Trophoblast cell (in vitro differentiated cells and primary cell): Measurements from ENCODE around the gene TPRX2. TPM values are rescaled to one million over a fixed set of nuclear protein-coding genes. Genes with fewer than 3 reads are reported as not detected.
"Not testable (repeated sequence)": the region's sequence is repeated elsewhere in the genome, so short reads cannot be mapped to it uniquely, and the experiment has no call there.

Experiments
- DNase-seq, 2 donors: peaks; one replicate each; pipeline ENCODE4 v3.0.0-alpha.2; 2016
- H2AFZ ChIP-seq: 2 replicates; pipeline ENCODE4 v1.6.1; 2013; ENCODE audit warnings: low read length, moderate library complexity, mild to moderate bottlenecking; ENCODE audit not compliant: insufficient read depth, poor library complexity
- H2AK5ac ChIP-seq: 2 replicates; pipeline ENCODE4 v1.6.1; 2013; ENCODE audit warnings: mild to moderate bottlenecking, low read length
- H2BK120ac ChIP-seq: 2 replicates; pipeline ENCODE4 v1.6.1; 2013; ENCODE audit warnings: low read length, mild to moderate bottlenecking, moderate library complexity; ENCODE audit not compliant: insufficient read depth, poor library complexity
- H2BK12ac ChIP-seq: 2 replicates; pipeline ENCODE4 v1.6.1; 2013; ENCODE audit warnings: mild to moderate bottlenecking, low read length, moderate library complexity
- H2BK5ac ChIP-seq: 2 replicates; pipeline ENCODE4 v1.6.1; 2013; ENCODE audit warnings: low read length, low read depth, moderate library complexity, mild to moderate bottlenecking; ENCODE audit not compliant: poor library complexity
- H3K14ac ChIP-seq: 2 replicates; pipeline ENCODE4 v1.6.1; 2013; ENCODE audit warnings: mild to moderate bottlenecking, low read length
- H3K18ac ChIP-seq: 2 replicates; pipeline ENCODE4 v1.6.1; 2013; ENCODE audit warnings: mild to moderate bottlenecking, low read length
- H3K23ac ChIP-seq: 2 replicates; pipeline ENCODE4 v1.6.1; 2013; ENCODE audit warnings: low read length
- H3K27ac ChIP-seq: 2 replicates; pipeline ENCODE4 v1.5.1; 2013; ENCODE audit warnings: low read depth, mild to moderate bottlenecking, inconsistent platforms, low read length, moderate library complexity
- H3K27me3 ChIP-seq: 2 replicates; pipeline ENCODE4 v1.6.1; 2013; ENCODE audit warnings: inconsistent platforms, mild to moderate bottlenecking, low read length, moderate library complexity; ENCODE audit not compliant: insufficient read depth
- H3K36me3 ChIP-seq, 2 experiments: 1 replicate in 1 of 2; 2 replicates in 1 of 2; pipeline ENCODE4 v1.6.1; 2013; ENCODE audit warnings: low read length in 2 of 2, mild to moderate bottlenecking in 2 of 2, moderate library complexity in 1 of 2; ENCODE audit not compliant: insufficient read depth in 2 of 2, control insufficient read depth in 1 of 2
- H3K4ac ChIP-seq: 2 replicates; pipeline ENCODE4 v1.6.1; 2013; ENCODE audit warnings: low read depth, mild to moderate bottlenecking, low read length, moderate library complexity
- H3K4me1 ChIP-seq, 2 experiments: 1 replicate in 1 of 2; 2 replicates in 1 of 2; pipeline ENCODE4 v1.6.1; 2013; ENCODE audit warnings: low read length in 2 of 2, mild to moderate bottlenecking in 2 of 2, moderate library complexity in 1 of 2; ENCODE audit not compliant: insufficient read depth in 2 of 2, control insufficient read depth in 1 of 2
- H3K4me2 ChIP-seq: 2 replicates; pipeline ENCODE4 v1.6.1; 2013; ENCODE audit warnings: inconsistent platforms, mild to moderate bottlenecking, low read length, moderate library complexity
- H3K4me3 ChIP-seq: 2 replicates; pipeline ENCODE4 v1.5.1; 2013; ENCODE audit warnings: mild to moderate bottlenecking, low read depth, low read length, inconsistent platforms
- H3K79me1 ChIP-seq: one replicate; pipeline ENCODE4 v1.6.1; 2013; ENCODE audit warnings: low read length
- H3K79me2 ChIP-seq: 2 replicates; pipeline ENCODE4 v1.6.1; 2013; ENCODE audit warnings: low read length, mild to moderate bottlenecking; ENCODE audit not compliant: control insufficient read depth, insufficient read depth, poor library complexity
- H3K9ac ChIP-seq: 2 replicates; pipeline ENCODE4 v1.6.1; 2013; ENCODE audit warnings: mild to moderate bottlenecking, low read length
- H3K9me3 ChIP-seq: 2 replicates; pipeline ENCODE4 v1.6.1; 2013; ENCODE audit warnings: low read depth, mild to moderate bottlenecking, control low read depth, inconsistent platforms, low read length; ENCODE audit not compliant: insufficient read depth
- H4K12ac ChIP-seq: 2 replicates; pipeline ENCODE4 v1.6.1; 2013; ENCODE audit warnings: low read depth, mild to moderate bottlenecking, low read length, moderate library complexity
- H4K8ac ChIP-seq: 2 replicates; pipeline ENCODE4 v1.6.1; 2013; ENCODE audit warnings: low read depth, mild to moderate bottlenecking, low read length, moderate library complexity
- H4K91ac ChIP-seq: one replicate; pipeline ENCODE4 v1.6.1; 2013; ENCODE audit warnings: low read depth, mild to moderate bottlenecking, low read length, moderate library complexity
- WGBS: extraction: QIAGEN DNeasy Blood & Tissue Kit; methylation state at CpG from one replicate; pipeline ENCODE4 v1.1.7; 2013; ENCODE audit warnings: missing lambda C conversion rate; ENCODE audit not compliant: insufficient read length, insufficient coverage; ENCODE audit errors: extremely low coverage; 5-methylcytosine and 5-hydroxymethylcytosine counted together
- polyA plus RNA-seq: library from polyadenylated mRNA; stranded (reverse); fragments of 200-250 nt; gene quantifications from 2 replicates; pipeline ENCODE4 v1.2.3, GENCODE V29; 2013

The TPRX2 gene
- not detected in 2 replicates for polyA plus RNA-seq

- no CpG with 5 or more reads among the region's 9 CpGs for WGBS
- not testable (repeated sequence) for H3K27ac ChIP-seq, H2AK5ac ChIP-seq, H3K23ac ChIP-seq, H4K91ac ChIP-seq, H4K8ac ChIP-seq, DNase-seq, H2BK5ac ChIP-seq, H3K27me3 ChIP-seq, H3K9ac ChIP-seq, H2AFZ ChIP-seq, H3K36me3 ChIP-seq, H2BK120ac ChIP-seq, H4K12ac ChIP-seq, H3K4me1 ChIP-seq, H3K4me2 ChIP-seq, H3K9me3 ChIP-seq, H3K18ac ChIP-seq, H3K4ac ChIP-seq, H3K4me3 ChIP-seq, H3K79me1 ChIP-seq, H2BK12ac ChIP-seq, H3K14ac ChIP-seq, H3K79me2 ChIP-seq
Measured at GRCh38 chr19:47858646-47859285, at the start of gene TPRX2. TSS of gene TPRX2 (plus strand) at chr19:47859235. CDS start at chr19:47859247, 12 bp downstream.

- no peak overlapping the region for H3K18ac ChIP-seq
- no peak overlapping the region for H3K23ac ChIP-seq
- no peaks in the 10 kb centered on the region for H3K9me3 ChIP-seq
- no peaks in the 10 kb centered on the region for H3K36me3 ChIP-seq
- H2AK5ac ChIP-seq: no peak overlapping the region
- DNase-seq: peak; percentile 40 to 66
- no peak overlapping the region for H2BK12ac ChIP-seq
- H4K12ac ChIP-seq: no peak overlapping the region
- H3K9ac ChIP-seq: no peak overlapping the region
- H3K79me1 ChIP-seq: no peaks in the 10 kb centered on the region
- H4K8ac ChIP-seq: no peak overlapping the region
- H4K91ac ChIP-seq: no peak overlapping the region
- H3K79me2 ChIP-seq: no peaks in the 10 kb centered on the region
- H3K4me3 ChIP-seq: no peak overlapping the region
- 100% methylated on average over 1 of the region's 17 CpGs for WGBS
- no peak overlapping the region for H3K14ac ChIP-seq
- no peaks in the 10 kb centered on the region for H3K27me3 ChIP-seq
- H2BK5ac ChIP-seq: no peak overlapping the region
- H2AFZ ChIP-seq: no peak overlapping the region
- H2BK120ac ChIP-seq: no peak overlapping the region
- H3K4ac ChIP-seq: no peak overlapping the region
- H3K4me2 ChIP-seq: no peak overlapping the region
- H3K27ac ChIP-seq: no peak overlapping the region
- no peaks in the 10 kb centered on the region for H3K4me1 ChIP-seq
Measured at GRCh38 chr19:47813304-47813994, 45.6 kb upstream of the TPRX2 start.

GRCh38 chr19:47813995-47814328 lies 45.1 kb upstream of the TPRX2 start:
- Histone ChIP-seq H2BK5ac (no peak overlapping the region), H3K27me3 (no peaks in the 10 kb centered on the region), H3K9ac (no peak overlapping the region), H2AFZ (no peak overlapping the region), H3K4ac (no peak overlapping the region), H4K8ac (no peak overlapping the region), H3K18ac (no peak overlapping the region), H4K91ac (no peak overlapping the region), H3K4me2 (no peak overlapping the region), H3K14ac (no peak overlapping the region), H3K4me1 (no peaks in the 10 kb centered on the region), H2BK120ac (no peak overlapping the region), H3K79me2 (no peaks in the 10 kb centered on the region), H3K9me3 (no peaks in the 10 kb centered on the region), H2BK12ac (no peak overlapping the region), H3K79me1 (no peaks in the 10 kb centered on the region), H3K36me3 (no peaks in the 10 kb centered on the region), H3K4me3 (no peak overlapping the region), H4K12ac (no peak overlapping the region), H3K27ac (no peak overlapping the region), H3K23ac (no peak overlapping the region), H2AK5ac (no peak overlapping the region)
- WGBS: no CpG with 5 or more reads among the region's 7 CpGs
- no peak for DNase-seq

DNA sequence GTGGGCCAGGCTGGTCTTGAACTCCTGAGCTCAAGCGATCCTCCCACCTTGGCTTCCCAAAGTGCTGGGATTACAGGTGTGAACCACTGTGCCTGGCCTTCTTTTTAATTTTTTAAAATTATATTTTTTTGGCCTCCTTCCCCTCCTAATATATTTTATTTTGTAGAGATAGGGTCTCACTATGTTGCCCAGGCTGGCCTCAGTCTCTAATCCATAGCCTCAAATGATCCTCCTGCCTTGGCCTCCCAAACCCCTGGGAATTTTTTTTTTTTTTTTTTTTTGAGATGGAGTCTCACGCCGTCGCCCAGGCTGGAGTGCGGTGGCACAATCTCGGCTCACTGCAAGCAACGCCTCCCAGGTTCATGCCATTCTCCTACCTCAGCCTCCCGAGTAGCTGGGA lies 42.8 kb upstream of the TPRX2 start:
- not testable (repeated sequence) for H3K36me3 ChIP-seq, H3K9ac ChIP-seq, H2BK120ac ChIP-seq, H2BK5ac ChIP-seq, H3K18ac ChIP-seq, H4K12ac ChIP-seq, H3K27ac ChIP-seq, H3K4me3 ChIP-seq, H3K4ac ChIP-seq, H2AK5ac ChIP-seq, H3K23ac ChIP-seq, H3K9me3 ChIP-seq, H3K27me3 ChIP-seq, H3K79me2 ChIP-seq, H3K4me2 ChIP-seq, H2AFZ ChIP-seq, H3K4me1 ChIP-seq, H3K79me1 ChIP-seq, H4K91ac ChIP-seq, H4K8ac ChIP-seq, H2BK12ac ChIP-seq, H3K14ac ChIP-seq, DNase-seq
- WGBS: no CpG with 5 or more reads among the region's 8 CpGs
